ENCODE results near the gene ITCH. TPM values are rescaled to one million over a fixed set of nuclear protein-coding genes. Genes with fewer than 3 reads are reported as not detected.
"Not testable (repeated sequence)": the region's sequence is repeated elsewhere in the genome, so short reads cannot be mapped to it uniquely, and the experiment has no call there.

The ITCH gene
- total RNA-seq, 1 experiment from 2014 or later, result 63.9 TPM

- ChIA-PET CTCF (interaction anchor here (0.6 kb wide), 1 partner anchor 1200 kb away, joined by 6 read pairs; no protein-coding TSS in a partner anchor), POLR2A (no interaction called here)
- BruUV-seq (replicated peaks), result TSS peak; percentile 56
- DNase-seq (ENCODE audit: low read depth, low spot score), result no peak
- no peak for TF ChIP-seq POLR2AphosphoS5 (IDR thresholded peaks at IDR 0.05; ENCODE audit: low read depth, low read length)
- no peak for TF ChIP-seq SIN3A (IDR thresholded peaks at IDR 0.05; ENCODE audit: borderline replicate concordance, insufficient read depth, low read depth, low read length)
- no peak for TF ChIP-seq CTCF (IDR thresholded peaks at IDR 0.05)
- no peak for TF ChIP-seq REST (IDR thresholded peaks at IDR 0.05; ENCODE audit: insufficient read depth in 1 of 2, low read depth in 2 of 2, low read length in 1 of 2)
- Histone ChIP-seq H3K9me3 (ENCODE audit: control insufficient read depth, insufficient read depth, low read depth, low read length) (no peaks in the 10 kb centered on the region), H3K36me3 (ENCODE audit: control insufficient read depth, insufficient read depth, low read length) (peaks cover 5% of the 10 kb centered on the region; the same call in 1 of the 2 replicates), H3K4me1 (ENCODE audit: control insufficient read depth, insufficient read depth, low read length) (no peaks in the 10 kb centered on the region; the same call in 1 of the 2 replicates), H3K27me3 (ENCODE audit: control insufficient read depth, insufficient read depth, low read length) (no peaks in the 10 kb centered on the region), H3K4me3 (ENCODE audit: low read depth in 2 of 2, low read length in 2 of 2) (no peak overlapping the region), H3K27ac (ENCODE audit: low read length) (no peak overlapping the region)
- in situ Hi-C loops (cut with HindIII; ENCODE audit: low pct_unique_long_range_greater_than_20kb, low sequenced_read_pairs), result no loop called here
- intact Hi-C loops (cut with micrococcal nuclease; ENCODE audit: unreplicated experiment), result no loop called here
- no peak for ATAC-seq
These were observed 40.8 kb downstream of the ITCH start for GRCh38 chr20:34403908-34404307.

- POLR2A ChIA-PET, result no interaction called here
- H3K9me3 ChIP-seq (ENCODE audit: control insufficient read depth, insufficient read depth, low read depth, low read length), result no peaks in the 10 kb centered on the region
- H3K27ac ChIP-seq (ENCODE audit: low read length), result no peak overlapping the region
- H3K4me3 ChIP-seq (ENCODE audit: low read depth in 2 of 2, low read length in 2 of 2), result no peak overlapping the region
- no peak for DNase-seq (ENCODE audit: low read depth, low spot score)
- ATAC-seq, result no peak
- BruUV-seq (replicated peaks), result no TSS peak
- H3K27me3 ChIP-seq (ENCODE audit: control insufficient read depth, insufficient read depth, low read length), result no peaks in the 10 kb centered on the region
- CTCF ChIA-PET, result interaction anchor here (0.7 to 1.4 kb wide), 2 partner anchors 8 to 92 kb away, joined by 6 to 13 read pairs; no protein-coding TSS in a partner anchor
- H3K36me3 ChIP-seq (ENCODE audit: control insufficient read depth, insufficient read depth, low read length), result peaks cover 11% of the 10 kb centered on the region; the same call in 1 of the 2 replicates
- intact Hi-C loops (cut with micrococcal nuclease; ENCODE audit: unreplicated experiment), result no loop called here
- H3K4me1 ChIP-seq (ENCODE audit: control insufficient read depth, insufficient read depth, low read length), result no peaks in the 10 kb centered on the region; the same call in 1 of the 2 replicates
- no peak for TF ChIP-seq REST (IDR thresholded peaks at IDR 0.05; ENCODE audit: insufficient read depth in 1 of 2, low read depth in 2 of 2, low read length in 1 of 2)
- TF ChIP-seq POLR2AphosphoS5 (IDR thresholded peaks at IDR 0.05; ENCODE audit: low read depth, low read length), result no peak
- in situ Hi-C loops (cut with HindIII; ENCODE audit: low pct_unique_long_range_greater_than_20kb, low sequenced_read_pairs), result no loop called here
These were observed 41.7 kb downstream of the ITCH start for GRCh38 chr20:34404803-34405202.

- H3K4me1 ChIP-seq (ENCODE audit: control insufficient read depth, insufficient read depth, low read length); H3K27me3 ChIP-seq (ENCODE audit: control insufficient read depth, insufficient read depth, low read length); H3K4me3 ChIP-seq (ENCODE audit: low read depth in 2 of 2, low read length in 2 of 2); intact Hi-C loops (cut with micrococcal nuclease; ENCODE audit: unreplicated experiment); DNase-seq (ENCODE audit: low read depth, low spot score); ATAC-seq; BruUV-seq (replicated peaks); POLR2A ChIA-PET; H3K9me3 ChIP-seq (ENCODE audit: control insufficient read depth, insufficient read depth, low read depth, low read length); in situ Hi-C loops (cut with HindIII; ENCODE audit: low pct_unique_long_range_greater_than_20kb, low sequenced_read_pairs); H3K27ac ChIP-seq (ENCODE audit: low read length): not testable (repeated sequence)
- peaks cover 13% of the 10 kb centered on the region; the same call in 1 of the 2 replicates for H3K36me3 ChIP-seq (ENCODE audit: control insufficient read depth, insufficient read depth, low read length)
- CTCF ChIA-PET, result interaction anchor here (0.7 to 1.4 kb wide), 2 partner anchors 8 to 93 kb away, joined by 6 to 13 read pairs; no protein-coding TSS in a partner anchor
These were observed 42.2 kb downstream of the ITCH start for GRCh38 chr20:34405247-34405651.

- H3K27ac ChIP-seq (ENCODE audit: low read length); DNase-seq (ENCODE audit: low read depth, low spot score); H3K9me3 ChIP-seq (ENCODE audit: control insufficient read depth, insufficient read depth, low read depth, low read length); H3K4me3 ChIP-seq (ENCODE audit: low read depth in 2 of 2, low read length in 2 of 2); intact Hi-C loops (cut with micrococcal nuclease; ENCODE audit: unreplicated experiment); POLR2A ChIA-PET; CTCF ChIA-PET; ATAC-seq; in situ Hi-C loops (cut with HindIII; ENCODE audit: low pct_unique_long_range_greater_than_20kb, low sequenced_read_pairs); H3K27me3 ChIP-seq (ENCODE audit: control insufficient read depth, insufficient read depth, low read length); H3K4me1 ChIP-seq (ENCODE audit: control insufficient read depth, insufficient read depth, low read length); BruUV-seq (replicated peaks): not testable (repeated sequence)
- peaks cover 18% of the 10 kb centered on the region; the same call in 1 of the 2 replicates for H3K36me3 ChIP-seq (ENCODE audit: control insufficient read depth, insufficient read depth, low read length)
These were observed 42.9 kb downstream of the ITCH start for GRCh38 chr20:34405942-34406341.
